Measurements from ENCODE around the gene CTH.
"Not testable (repeated sequence)": the region's sequence is repeated elsewhere in the genome, so short reads cannot be mapped to it uniquely, and the experiment has no call there.

CTH gene

DNA sequence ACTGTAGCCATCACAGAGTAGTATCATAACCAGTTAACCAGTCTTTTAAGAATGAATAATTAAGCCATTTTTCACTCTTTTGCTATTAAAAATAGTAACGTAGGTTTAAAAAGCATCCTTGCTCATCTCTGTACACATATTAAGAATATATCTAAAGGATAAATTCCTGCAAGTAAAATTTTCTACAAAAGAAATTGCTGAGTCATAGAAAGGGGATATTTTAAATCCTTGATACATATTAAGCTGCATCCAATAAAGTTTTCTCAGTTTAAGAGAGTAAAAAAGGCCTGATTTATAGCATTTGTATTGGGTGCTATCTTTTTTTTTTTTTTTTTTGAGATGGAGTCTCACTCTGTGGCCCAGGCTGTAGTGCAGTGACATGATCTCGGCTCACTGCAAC is 1.9 kb upstream of the CTH start:
- no peak for DNase-seq (ENCODE audit: low read depth)
- no peak overlapping the region for H3K4me3 ChIP-seq (ENCODE audit: low read depth, low read length)
- TF ChIP-seq, protein P1, sequence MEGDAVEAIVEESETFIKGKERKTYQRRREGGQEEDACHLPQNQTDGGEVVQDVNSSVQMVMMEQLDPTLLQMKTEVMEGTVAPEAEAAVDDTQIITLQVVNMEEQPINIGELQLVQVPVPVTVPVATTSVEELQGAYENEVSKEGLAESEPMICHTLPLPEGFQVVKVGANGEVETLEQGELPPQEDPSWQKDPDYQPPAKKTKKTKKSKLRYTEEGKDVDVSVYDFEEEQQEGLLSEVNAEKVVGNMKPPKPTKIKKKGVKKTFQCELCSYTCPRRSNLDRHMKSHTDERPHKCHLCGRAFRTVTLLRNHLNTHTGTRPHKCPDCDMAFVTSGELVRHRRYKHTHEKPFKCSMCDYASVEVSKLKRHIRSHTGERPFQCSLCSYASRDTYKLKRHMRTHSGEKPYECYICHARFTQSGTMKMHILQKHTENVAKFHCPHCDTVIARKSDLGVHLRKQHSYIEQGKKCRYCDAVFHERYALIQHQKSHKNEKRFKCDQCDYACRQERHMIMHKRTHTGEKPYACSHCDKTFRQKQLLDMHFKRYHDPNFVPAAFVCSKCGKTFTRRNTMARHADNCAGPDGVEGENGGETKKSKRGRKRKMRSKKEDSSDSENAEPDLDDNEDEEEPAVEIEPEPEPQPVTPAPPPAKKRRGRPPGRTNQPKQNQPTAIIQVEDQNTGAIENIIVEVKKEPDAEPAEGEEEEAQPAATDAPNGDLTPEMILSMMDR (IDR thresholded peaks at IDR 0.05; ENCODE audit: control insufficient read depth, extremely low read depth, insufficient read depth) = no peak

DNA sequence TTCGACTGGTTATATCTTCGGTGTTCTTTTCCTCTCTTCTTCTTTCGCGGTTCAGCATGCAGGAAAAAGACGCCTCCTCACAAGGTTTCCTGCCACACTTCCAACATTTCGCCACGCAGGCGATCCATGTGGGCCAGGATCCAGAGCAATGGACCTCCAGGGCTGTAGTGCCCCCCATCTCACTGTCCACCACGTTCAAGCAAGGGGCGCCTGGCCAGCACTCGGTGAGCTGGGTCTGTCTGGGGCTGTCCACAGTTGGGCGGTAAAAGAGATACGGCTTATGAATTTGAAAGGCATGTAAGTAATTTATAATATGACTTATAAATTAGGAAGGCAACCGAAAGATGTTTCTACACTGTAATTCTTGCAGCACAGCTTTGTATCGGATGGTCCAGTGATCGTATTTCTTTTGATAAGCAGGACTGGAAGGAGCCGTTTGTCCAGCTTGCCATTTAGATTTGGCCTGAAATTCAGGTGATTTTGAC is 334 bp downstream of the CTH start:
- peak overlapping the region; percentile 95 for H3K4me3 ChIP-seq (ENCODE audit: low read depth, low read length)
- TF ChIP-seq, protein P1 (IDR thresholded peaks at IDR 0.05; ENCODE audit: control insufficient read depth, extremely low read depth, insufficient read depth) = no peak
- no peak for DNase-seq (ENCODE audit: low read depth)

DNA sequence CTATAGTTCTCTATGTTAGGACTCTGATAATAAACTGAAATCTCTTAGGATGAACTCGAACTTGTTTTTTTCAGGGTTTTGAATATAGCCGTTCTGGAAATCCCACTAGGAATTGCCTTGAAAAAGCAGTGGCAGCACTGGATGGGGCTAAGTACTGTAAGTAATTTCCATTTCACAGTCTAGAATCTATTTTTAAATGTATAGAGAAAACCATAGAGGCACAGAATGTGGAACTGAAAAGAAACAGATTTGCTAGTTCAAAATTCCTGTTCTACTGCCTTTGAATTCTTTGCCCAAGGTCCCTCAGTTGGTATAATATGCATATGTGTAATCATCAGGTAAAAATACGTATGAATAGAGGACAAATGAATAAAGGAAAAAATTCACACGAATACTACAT is 4.8 kb downstream of the CTH start:
- TF ChIP-seq, protein P1 (IDR thresholded peaks at IDR 0.05; ENCODE audit: control insufficient read depth, extremely low read depth, insufficient read depth) = no peak
- no peak overlapping the region for H3K4me3 ChIP-seq (ENCODE audit: low read depth, low read length)
- no peak for DNase-seq (ENCODE audit: low read depth)

DNA sequence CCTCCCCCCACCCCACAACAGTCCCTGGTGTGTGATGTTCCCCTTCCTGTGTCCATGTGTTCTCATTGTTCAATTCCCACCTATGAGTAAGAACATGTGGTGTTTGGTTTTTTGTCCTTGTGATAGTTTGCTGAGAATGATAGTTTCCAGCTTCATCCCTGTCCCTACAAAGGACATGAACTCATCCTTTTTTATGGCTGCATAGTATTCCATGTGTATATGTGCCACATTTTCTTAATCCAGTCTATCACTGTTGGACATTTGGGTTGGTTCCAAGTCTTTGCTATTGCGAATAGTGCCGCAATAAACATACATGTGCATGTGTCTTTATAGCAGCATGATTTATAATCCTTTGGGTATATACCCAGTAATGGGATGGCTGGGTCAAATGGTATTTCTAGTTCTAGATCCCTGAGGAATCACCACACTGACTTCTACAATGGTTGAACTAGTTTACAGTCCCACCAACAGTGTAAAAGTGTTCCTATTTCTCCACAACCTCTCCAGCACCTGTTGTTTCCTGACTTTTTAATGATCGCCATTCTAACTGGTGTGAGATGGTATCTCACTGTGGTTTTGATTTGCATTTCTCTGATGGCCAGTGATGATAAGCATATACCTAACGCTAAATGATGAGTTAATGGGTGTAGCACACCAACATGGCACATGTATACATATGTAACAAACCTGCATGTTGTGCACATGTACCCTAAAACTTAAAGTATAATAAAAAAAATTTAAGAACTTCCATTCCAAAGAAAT is 8.1 kb downstream of the CTH start:
- not testable (repeated sequence) for H3K4me3 ChIP-seq (ENCODE audit: low read depth, low read length)

DNA sequence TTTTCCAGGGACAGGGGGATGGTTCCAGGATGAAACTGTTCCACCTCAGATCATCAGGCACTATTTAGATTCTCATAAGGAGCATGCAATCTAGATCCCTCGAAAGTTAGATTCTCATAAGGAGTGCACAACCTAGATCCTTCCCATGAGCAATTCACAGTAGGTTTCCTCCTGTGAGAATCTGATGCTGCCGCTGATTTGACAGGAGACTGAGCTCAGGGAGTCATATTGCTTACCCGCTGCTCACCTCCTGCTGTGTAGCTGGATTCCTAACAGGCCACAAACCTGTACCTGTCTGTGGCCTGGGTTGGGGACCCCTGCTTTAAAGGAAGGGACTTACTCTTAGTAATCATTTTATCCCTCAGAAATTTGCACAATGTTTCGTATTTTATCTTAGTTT is 9.3 kb downstream of the CTH start:
- TF ChIP-seq, protein P1 (IDR thresholded peaks at IDR 0.05; ENCODE audit: control insufficient read depth, extremely low read depth, insufficient read depth) = no peak
- H3K4me3 ChIP-seq (ENCODE audit: low read depth, low read length) = no peak overlapping the region
- DNase-seq (ENCODE audit: low read depth) = no peak

More for the DNA sequence above, 8.1 kb downstream of the CTH start:
- not testable (repeated sequence) for DNase-seq (ENCODE audit: low read depth)

DNA sequence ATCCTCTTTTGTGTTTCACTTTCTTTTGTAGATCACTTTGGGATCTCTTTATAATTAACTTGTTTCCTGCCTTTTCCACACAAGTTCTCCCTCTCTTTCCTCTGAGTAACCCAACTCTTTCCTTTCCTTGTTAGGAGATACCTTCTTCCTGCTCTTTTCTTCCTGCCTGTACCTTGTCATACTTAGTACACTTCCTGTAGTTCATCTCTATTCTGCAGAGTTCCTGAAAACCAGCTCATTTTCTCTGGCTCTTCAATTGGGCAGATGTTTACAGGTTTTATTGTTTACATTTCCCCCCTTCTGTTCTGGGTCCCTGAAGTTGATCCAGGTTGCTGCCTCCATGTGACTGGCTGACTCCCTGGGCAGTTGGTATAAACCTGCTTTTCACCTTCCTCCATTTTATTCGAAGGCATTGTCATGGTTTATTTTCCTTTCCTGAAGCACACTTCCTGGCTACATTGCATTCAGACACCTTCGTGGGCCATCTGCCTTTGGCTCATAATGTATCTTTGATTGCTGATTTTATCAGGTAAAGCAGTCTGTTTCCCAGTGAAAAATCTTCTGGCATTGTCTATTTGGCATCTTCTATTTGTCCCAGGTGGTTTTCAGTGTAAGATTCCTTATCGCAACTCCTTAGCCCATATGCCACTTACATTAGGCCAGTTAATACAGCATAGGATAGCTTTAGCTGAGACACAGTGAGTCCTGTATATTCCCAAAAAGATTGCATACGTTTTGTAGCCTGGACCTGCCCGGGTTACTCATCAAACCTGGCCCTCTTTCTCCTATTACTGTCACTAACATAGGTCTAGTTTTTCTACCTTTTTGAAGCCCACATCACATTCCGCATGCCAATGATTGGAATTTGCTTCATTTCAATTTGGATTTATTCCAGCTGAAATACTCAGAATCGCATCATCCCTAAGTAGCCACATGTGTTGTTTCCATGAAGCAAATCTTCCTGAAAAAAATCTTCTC is 15.4 kb downstream of the CTH start:
- no peak overlapping the region for H3K4me3 ChIP-seq (ENCODE audit: low read depth, low read length)
- TF ChIP-seq, protein P1 (IDR thresholded peaks at IDR 0.05; ENCODE audit: control insufficient read depth, extremely low read depth, insufficient read depth) = no peak
- DNase-seq (ENCODE audit: low read depth) = peak; percentile 89

DNA sequence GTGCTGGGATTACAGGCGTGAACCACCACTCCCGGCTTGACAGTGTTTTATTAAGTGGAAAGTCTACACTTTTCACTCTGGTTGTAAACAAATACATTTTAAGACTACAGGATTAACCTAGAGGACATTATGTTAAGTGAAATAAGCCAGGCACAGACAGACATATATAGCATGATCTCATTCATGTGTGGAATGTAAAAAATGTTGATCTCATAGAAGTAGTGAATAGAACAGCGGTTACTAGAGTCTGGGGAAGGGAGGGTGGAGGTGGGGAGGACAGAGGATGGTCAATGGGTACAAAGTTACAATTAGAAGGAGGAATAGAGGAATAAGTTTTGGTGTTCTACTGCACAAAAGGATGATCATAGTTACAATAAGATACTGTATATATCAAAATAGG is 16.9 kb downstream of the CTH start:
- H3K4me3 ChIP-seq (ENCODE audit: low read depth, low read length) = no peak overlapping the region
- TF ChIP-seq, protein P1 (IDR thresholded peaks at IDR 0.05; ENCODE audit: control insufficient read depth, extremely low read depth, insufficient read depth) = no peak

More for the DNA sequence above, 16.9 kb downstream of the CTH start:
- DNase-seq (ENCODE audit: low read depth) = no peak

All from LNCaP clone FGC (cell line).